HG03066 (cell line): ENCODE results near the gene DISC1.
"Not testable (repeated sequence)": the region's sequence is repeated elsewhere in the genome, so short reads cannot be mapped to it uniquely, and the experiment has no call there.

Experiments
- ATAC-seq: cut with Tn5 transposase; IDR thresholded peaks from one replicate; pipeline ENCODE4 v1.9.1; 2021; ENCODE audit warnings: low read depth; ENCODE audit not compliant: unreplicated experiment

Gene DISC1

DNA sequence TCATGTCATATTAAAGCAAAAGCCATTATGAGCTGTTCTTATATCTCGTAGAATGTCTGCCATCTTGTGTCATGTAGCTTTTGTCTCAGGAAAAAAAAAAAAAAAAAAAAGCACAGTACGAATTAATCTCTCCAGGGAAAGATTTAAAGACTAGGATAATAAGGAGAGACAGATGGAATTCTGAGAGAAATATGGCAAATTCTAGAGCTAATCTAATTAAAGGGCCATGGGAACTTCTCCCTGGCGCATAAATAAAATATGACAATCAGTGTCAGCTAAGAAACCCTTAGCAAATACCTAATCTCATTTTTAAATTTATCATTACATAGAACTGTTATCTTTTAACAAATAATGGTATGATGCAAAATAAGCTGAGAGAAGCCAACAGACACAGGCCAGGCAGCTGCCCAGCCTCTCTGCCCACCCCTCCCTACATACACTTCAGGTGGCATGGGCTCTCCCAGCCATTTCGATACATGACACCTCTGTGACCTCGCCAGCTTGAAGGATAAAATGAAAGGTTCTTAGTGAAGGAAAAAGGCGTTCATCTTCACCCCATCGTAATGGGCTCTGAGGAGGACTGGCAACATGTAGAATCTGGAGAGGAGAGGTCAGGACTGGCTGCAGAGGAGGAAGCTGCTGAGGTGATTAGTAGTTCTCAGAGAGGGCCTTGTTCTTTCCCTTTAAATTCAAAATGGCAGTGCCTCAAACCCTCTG lies 39.8 kb downstream of the DISC1 start:
- no peak for ATAC-seq

DNA sequence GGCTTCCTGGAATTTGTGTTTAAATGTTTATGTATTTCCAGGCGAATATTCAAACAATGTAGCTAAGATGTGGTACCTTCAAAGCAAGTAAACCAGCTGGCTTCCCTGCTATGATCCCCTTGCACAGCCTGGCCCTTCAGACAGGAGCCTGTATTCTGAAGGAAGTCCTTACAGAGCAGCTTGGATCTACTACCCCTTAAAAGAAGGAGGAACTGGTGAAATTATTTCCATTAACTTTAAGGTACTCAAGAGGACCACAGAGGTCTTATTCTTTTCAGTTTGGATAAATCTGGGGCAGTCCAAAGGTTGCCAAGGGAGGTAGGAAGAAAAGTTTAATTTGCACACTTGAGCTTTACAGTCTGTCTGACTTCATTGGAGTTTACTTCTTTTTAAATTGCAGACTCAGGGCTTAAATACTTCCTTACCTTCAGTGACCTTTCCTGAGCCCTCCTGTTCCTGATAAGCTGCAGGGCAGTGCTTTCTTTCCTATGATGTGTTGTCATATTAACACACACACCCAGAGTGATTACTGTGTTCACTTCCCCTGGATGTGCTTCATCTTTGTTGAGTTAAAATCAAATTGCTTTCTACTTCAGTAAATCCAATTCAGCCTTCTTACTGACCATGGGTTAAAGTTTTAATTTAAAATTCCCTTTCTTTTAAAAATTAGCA lies 40.5 kb downstream of the DISC1 start:
- no peak for ATAC-seq

DNA sequence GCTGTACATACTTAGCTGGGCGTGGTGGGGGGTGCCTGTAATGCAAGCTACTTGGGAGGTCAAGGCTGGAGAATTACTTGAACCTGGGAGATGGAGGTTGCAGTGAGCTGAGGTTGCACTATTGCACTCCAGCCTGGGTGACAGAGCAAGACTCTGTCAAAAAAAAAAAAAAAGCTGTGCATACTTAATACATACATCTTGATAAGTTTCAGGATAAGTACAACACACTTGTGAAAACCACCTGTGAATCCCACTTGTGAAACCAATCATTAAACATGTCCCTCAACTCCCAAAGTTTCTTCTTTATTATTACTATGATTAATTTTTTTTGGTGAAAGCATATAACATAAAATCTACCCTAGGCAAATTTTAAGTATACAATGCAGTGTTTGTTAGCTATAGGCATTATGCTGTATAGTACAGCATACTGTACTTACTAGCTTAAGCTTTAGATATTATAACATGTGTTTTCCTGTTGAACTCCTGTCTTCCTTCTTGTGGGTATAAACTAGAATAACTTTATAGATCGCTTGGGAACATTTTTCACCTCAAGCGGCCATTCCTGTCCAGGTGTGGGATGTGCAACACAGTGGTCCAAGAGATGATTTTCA lies 41.4 kb downstream of the DISC1 start:
- no peak for ATAC-seq

DNA sequence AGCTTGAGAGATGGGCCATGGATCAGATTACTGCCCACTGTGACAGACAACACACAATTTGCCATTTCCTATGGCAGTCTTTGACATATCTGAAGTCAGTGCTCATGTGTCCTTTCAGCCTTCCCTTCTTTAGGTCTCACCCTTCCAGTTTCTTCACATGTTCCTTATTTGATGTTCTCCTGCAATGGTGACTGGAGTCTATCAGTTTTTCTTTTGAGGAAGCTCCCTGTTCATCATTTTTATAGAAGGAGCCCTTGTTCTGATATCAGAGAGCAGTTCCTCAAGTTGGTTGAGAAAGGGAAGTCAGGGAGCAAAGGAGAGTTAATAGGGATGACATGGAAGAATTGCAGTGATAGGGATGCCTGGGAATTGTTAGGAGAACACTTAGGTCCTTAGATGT lies 42.2 kb downstream of the DISC1 start:
- ATAC-seq: no peak

DNA sequence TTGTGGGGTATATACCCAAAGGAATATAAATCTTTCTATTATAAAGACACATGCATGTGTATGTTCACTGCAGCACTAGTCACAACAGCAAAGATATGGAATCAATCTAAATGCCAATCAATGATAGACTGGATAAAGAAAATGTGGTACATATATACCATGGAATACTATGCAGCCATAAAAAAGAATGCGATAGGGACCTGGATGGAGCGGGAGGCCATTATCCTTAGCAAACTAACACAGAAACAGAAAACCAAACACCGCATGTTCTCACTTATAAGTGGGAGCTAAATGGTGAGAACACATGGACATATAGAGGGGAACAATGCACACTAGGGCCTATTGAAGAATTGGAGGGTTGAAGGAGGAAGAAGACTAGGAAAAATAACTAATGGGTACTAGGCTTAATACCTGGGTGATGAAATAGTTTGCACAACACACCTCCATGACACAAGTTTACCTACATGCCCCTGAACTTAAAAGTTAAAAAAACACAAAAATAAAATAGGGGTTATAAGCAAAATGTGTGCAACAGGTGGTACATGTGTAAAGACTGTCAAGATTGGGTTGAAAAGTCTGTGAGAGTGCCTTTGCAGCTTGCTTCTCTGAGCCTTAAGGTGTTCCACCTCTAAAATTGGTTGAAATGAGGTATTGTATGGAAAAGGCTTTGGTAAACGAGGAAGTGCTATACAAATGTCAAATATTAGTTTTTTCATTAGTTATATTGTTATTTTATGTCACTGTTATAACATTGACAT lies 43.5 kb downstream of the DISC1 start:
- not testable (repeated sequence) for ATAC-seq

DNA sequence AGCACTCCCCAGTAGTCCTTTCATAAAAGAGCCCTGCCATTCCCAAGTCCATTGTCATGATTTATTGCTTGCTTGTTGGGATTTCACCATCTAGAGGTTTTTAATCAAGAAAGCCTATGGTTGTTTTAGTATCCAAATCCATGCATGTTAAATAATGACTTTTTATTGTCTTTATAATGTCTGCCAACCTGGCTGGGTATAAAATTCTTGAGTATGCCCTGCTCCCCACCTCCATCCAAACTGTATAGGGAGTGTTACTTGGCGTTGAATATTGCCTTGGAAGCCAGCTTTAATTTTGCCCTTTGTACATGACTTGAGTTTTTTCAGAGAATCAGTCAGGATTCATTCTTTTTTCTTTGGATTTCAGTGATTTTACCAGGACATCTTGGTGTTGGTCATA lies 44.2 kb downstream of the DISC1 start:
- ATAC-seq: no peak

DNA sequence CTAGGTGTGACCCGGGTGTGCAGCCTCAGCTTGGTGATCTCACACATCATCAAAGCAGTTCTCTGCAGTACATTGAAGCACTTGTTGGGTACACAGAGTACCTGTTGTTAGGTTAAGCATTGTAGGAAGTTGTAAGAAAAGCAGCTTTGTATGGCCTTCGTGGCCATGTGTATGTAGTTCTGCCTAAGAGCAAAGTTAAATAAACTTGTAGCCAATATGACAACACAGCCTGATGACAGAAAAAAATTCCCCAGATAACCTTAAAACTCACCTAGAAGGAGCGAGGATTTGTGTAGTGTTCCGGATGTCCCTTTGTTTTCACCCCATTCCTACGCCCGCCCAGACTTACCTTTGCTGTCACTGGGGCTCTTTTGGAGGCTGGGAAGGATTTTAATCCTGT lies 48.0 kb downstream of the DISC1 start:
- no peak for ATAC-seq

DNA sequence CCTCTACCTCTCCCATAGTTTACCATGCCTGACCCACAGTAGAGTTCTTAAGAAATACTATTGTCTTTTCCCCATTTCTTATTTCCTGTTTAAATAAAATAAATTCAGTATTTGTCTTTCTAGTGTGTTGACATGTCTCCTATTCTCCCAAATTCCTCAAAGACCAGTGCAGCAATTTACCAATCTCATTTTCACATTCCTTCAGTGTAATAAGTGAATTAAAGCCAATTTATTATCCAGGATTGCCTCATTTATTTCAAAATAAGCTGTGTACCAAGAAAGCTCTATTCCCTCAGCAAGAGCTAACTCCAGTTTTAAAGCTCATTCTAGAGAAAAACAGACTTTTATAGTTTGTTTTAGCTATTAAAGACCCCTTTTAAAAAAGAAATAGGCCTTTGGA lies 49.9 kb downstream of the DISC1 start:
- no peak for ATAC-seq

DNA sequence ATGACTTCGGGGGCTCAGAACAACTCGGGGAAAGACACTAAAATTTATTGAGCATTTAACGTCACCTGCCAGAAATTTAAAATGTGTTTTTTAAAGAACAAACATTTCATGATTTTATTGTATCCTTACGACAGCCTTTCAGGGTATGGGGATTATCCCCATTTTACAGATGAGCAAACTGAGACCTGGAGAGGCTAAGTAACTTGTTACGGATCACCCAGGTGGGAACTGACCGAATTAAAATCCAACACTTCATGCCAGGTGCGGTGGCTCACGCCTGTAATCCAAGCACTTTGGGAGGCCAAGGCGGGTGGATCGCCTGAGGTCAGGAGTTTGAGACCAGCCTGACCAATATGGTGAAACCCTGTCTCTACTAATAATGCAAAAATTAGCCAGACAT lies 50.9 kb downstream of the DISC1 start:
- ATAC-seq: no peak

DNA sequence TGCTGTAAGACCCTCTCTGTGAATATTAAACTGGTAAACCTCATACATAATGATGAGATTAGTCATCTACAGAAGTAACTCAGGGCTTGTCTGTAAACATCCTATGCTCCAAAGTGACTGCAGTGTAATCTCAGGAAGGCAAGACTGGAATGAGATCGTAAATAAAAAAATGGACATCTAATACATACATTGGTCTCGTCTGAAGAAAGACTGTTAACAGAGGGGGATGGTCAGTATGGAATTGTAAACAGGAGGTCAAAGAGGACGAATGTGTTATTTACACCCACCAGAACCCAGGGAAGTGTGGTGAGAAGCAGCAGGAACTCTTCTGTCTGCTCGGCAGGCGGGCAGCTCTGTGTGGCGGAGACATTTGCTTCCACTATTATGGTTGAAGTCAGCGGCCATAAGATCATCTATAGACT lies 51.4 kb downstream of the DISC1 start:
- ATAC-seq: no peak

DNA sequence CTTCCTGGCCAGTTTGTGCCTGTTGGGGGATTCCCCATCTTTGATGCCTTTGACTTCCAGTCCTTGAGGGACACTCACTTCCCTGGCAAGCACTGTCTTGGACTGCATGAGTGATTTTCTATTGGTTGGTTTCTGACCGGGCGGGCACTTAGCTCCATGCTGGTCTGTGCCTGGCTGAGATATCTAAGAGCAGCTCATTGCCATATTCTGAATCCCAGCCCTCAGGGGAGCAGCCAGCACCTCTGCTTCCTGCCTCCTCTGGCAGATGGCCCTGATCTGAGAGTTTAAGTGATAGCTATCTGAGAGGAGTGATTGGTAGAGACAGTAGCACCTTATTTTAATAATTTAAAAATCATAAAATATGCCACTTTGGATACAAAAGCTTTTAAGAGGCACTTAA lies 52.5 kb downstream of the DISC1 start:
- ATAC-seq: no peak

DNA sequence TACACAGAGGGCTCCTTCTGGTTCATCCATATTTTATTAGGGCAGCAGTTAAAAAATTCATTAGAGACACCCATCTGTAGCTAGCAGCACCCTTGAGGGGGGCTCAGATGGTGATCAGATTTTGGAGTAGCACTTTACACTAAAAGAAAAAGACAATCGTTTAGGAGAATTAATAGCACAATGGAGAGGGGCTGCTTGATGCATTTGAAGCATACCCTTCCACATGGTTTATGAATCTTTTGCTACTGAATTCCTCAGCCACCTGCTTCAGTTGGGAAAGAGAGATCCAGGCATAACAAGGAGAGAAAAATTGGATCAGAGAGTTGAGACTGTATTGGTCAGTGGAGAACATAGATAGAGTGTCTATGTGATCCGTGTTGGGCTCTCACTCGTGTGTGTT lies 54.4 kb downstream of the DISC1 start:
- ATAC-seq: no peak

DNA sequence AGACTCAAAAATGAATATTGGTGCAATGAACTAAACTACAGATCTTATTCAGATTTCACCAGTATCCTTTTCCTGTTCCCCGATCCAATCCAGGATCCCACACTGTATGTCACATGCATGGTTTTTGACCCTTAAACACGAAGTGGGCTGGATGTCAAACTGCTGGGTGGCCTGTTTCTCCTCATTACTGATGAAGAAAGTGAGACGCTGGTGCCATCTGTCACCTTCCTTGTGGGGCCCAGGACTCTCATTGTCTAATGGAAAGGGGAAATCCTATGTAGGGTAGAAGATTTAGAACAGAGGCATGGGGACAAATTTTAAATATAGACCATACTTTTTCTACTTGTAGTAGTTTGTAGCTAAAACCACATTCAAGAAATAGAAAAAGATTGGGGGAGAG lies 56.2 kb downstream of the DISC1 start:
- no peak for ATAC-seq

DNA sequence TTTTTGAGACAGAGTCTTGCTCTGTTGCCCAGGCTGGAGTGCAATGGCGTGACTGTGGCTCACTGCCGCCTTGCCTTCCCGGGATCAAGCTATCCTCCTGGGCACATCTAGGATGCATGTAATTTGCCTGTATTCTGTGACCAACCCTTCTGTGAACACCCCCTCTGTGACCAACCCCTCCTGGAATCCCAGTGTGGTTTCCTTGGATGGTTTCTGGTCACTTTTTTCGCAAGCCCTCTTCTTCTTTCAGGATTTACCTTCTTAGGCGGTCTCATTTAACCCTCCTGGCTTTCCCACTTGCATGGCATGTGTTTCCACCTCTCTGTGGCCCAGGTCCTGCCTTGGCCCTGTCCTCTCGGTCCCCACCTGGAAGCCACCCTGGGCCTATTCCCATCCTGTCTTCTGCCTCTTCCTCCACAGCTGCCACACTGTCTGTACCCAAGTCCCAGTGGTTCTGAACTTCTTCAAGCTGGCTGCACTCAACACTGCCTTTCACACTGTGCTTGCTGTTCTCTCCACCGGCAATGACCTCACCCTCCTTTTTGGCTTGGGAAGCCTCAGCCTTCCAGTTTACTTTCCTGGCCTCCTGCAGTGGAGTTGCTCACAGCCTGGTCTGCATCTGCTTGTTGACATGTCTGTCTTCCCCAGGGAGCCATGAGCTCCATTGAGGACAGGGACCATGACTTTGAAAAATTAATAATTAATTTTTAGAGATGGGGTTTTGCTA lies 57.0 kb downstream of the DISC1 start:
- ATAC-seq: no peak

DNA sequence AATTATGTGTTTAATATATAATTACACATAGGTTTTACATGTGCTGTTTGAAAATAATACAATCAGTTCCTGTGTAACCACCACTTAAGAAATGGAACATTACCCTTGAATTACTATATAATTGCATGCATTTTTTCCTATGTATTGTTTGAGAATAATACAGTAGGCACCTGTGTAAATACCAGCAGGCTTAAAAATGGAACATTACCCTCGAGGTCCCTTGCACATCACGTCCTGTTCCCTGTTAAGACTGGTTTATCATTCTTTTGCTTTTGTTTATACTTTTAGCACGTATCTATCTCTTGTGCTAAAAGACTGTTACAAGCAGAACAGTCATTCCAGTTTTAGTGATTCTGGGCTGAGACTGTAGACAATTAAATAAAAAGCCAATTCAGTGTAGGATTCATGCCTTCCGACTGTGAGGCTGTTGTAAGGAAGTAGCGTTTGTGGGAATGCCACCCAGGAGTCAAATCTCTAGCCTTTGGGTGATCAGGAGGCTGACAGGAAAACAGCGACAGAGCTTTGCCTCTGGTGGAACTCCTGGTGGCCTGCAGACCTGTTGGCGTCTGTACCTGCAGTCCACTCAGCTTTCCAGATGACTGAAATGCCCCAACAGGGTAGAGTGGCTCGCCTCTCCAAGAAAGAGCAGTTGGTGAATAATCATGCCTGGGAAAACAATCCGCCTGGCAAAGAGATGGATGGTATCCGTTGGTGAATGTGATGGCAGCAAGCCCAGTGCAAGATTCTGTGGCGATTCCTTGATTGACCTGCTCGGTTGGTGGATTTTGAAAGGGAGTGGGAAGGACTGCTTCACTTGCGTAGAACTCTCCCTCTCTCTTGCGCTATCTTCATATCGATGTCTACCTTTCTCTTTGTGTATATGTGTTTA lies 58.0 kb downstream of the DISC1 start:
- no peak for ATAC-seq

DNA sequence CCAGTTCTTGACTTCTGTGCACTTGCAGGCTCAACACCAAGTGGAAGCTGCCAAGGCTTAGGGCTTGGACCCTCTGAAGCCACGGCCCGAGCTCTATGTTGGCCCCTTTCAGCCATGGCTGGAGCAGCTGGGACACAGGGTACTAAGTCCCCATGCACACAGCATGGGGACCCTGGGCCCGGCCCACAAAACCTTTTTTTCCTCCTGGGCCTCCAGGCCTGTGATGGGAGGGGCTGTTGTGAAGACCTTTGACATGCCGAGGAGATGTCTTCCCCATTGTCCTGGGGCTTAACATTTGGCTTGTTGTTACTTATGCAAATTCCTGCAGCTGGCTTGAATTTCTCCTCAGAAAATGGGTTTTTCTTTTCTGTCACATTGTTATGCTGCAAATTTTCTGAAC lies 59.8 kb downstream of the DISC1 start:
- no peak for ATAC-seq

DNA sequence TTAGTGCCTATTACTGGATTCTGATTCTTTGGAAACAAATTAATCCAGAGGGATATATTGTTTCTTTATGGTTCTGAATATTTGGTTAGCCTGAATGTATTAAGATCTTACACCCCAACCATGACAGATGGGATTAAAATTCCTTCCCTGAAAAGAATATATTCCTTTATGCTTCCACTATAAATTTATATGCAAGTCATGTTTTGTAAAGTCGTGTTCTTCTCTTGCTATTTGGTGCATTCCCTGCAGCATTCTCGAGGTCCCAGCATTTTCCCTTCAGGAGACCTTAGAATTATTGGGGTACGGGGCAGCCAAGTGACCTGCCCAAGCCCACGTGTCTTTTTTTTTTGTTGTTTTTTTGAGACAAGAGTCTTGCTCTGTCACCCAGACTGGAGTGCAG lies 62.4 kb downstream of the DISC1 start:
- no peak for ATAC-seq

DNA sequence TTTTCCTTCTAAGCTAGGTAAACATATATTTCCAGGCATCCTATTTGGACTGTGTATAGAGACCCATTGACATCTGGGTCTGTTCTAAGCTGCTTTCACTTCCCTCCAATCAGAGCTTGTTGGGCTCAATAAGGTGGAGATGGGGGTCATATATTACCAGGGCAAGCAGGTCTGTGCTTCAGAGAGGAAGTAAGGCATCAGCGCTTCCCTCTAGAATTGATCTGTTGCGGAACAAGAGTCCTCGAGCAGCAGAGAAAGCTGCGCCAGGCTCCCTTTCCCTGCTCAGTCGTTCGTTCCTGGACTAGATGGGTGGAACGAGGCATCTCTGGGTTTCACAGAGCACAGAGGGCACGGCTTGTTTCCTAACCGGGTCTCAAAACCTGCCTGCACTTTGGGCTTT lies 63.5 kb downstream of the DISC1 start:
- ATAC-seq: no peak

DNA sequence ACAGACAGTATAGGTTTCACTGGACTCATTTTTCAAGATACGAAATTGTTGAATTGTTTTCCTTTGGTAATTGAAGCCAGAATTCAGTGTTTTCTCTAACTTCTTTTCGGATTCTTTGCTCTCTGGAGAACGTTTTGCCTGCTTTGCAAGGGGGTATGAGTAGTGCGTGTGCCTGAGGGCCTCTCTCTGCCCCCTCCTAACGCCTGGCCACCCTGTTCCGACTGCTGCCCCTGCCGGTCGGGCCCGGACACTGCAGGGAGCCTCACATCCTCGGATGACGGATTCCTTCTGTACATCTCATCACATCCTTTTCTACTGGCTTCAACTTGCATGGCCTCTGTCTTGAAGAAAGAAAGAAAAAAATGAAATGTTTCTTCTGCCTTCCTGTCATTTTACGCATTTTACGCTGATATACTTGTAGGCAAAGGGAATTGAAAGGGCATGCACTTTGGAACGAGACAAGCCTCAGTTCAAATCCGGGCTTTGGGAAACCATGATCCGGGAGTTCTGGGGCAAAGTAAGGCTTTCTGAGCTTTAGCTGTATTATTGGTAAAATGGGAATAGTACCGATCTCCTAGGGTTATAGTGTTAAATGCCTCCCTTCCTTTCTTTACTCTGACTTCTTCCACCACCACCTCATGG lies 65.1 kb downstream of the DISC1 start:
- no peak for ATAC-seq
